Occipital lobe (tissue), 2 donors: ENCODE data around the gene ATXN1. TPM values are rescaled to one million over a fixed set of nuclear protein-coding genes. Genes with fewer than 3 reads are reported as not detected.
"Not testable (repeated sequence)": the region's sequence is repeated elsewhere in the genome, so short reads cannot be mapped to it uniquely, and the experiment has no call there.

Experiments
- DNase-seq: peaks from one replicate; lab custom pipeline; 2025; lab: John Stamatoyannopoulos, UW
- total RNA-seq: library from RNA; depleted of rRNA; stranded (reverse); fragments of >200 nt; gene quantifications from one replicate; pipeline ENCODE4 v1.2.3, GENCODE V29; 2014

Gene ATXN1
- total RNA-seq, 1 donor from 2014 or later, result 102 TPM

- DNase-seq, result not testable (repeated sequence)
Observed at GRCh38 chr6:16540383-16540782, 220.9 kb downstream of the ATXN1 start.

GRCh38 chr6:16539086-16539931, 222.0 kb downstream of the ATXN1 start:
- DNase-seq, result no peak

DNA sequence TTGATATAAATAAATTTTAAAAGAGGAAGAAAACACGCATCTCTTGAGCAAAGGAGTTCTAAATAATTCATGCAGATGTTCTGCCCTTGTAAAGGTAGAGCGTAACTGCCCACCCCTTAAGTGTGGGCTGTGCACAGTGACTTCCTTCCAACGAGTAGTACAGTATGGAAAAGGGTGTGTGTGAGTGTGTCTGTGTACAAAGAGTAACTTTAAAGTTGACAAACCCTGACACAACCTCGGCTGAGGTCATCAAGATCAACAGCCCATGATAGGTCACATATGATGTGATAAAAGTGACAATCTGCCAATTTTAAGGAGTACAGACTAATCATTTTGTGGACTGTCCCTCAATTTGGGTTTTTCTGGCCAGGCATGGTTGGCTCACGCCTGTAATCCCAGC, 225.7 kb downstream of the ATXN1 start:
- DNase-seq, result no peak

GRCh38 chr6:16533721-16534136, 227.5 kb downstream of the ATXN1 start:
- no peak for DNase-seq

- no peak for DNase-seq
Observed at GRCh38 chr6:16533210-16533609, 228.1 kb downstream of the ATXN1 start.

GRCh38 chr6:16527691-16528090, 233.6 kb downstream of the ATXN1 start:
- DNase-seq, result no peak

GRCh38 chr6:16524380-16524707, 236.9 kb downstream of the ATXN1 start:
- no peak for DNase-seq

DNA sequence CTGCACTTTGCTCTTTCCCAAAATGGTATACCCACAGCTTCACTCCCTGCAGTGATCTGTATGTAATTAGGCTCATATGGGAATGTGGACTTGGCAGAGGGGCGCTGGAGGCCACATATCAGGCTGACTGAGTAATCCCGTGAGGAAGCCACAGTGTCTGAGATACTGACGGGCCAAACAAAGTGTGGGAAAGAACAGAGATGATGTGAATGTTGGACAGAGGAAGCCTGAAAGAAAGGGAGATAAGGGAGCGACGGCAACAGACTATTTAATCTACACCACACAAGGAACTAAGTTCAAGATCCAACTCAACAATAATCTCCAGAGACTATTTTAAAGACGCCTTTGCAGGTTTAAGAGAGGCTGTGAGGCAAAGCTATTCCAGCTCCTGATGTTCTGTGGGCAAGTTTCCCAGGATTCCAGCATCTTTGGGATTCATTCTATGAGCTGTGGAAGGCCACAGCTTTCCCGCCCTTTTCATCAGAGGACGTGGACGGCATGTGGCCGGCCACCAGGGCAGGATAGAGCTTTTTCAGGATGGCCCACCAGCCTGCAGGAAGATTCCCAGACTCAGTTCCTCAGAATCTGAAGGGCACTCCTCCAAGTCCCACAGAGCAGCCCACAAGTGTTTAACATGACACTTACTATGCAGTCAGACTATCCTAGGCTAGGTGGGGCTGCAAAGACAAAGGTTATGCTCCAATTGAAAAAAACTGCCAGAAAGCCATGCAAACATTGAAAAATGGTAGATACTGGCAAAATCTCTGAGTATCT, 237.5 kb downstream of the ATXN1 start:
- DNase-seq, result no peak

- no peak for DNase-seq
Observed at GRCh38 chr6:16522937-16523336, 238.3 kb downstream of the ATXN1 start.

DNA sequence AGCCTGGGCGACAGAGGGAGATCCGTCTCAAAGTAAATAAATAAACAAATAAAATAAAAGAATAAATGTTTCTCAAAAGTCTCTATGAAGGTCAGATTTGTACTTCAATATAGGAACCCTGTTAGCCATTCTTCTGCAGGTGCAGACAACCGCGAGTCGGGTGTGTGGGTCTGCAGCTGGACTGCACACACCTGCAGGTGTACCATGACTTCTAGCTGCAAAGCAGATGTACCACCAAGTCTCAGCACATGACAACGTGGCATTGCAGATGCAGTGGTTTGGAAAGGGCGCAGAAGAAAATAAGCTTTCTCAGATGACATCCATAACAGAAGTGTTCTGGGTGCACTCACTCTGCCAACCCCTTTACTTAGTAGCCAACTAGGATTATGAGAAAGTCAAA, 239.7 kb downstream of the ATXN1 start:
- DNase-seq, result no peak

DNA sequence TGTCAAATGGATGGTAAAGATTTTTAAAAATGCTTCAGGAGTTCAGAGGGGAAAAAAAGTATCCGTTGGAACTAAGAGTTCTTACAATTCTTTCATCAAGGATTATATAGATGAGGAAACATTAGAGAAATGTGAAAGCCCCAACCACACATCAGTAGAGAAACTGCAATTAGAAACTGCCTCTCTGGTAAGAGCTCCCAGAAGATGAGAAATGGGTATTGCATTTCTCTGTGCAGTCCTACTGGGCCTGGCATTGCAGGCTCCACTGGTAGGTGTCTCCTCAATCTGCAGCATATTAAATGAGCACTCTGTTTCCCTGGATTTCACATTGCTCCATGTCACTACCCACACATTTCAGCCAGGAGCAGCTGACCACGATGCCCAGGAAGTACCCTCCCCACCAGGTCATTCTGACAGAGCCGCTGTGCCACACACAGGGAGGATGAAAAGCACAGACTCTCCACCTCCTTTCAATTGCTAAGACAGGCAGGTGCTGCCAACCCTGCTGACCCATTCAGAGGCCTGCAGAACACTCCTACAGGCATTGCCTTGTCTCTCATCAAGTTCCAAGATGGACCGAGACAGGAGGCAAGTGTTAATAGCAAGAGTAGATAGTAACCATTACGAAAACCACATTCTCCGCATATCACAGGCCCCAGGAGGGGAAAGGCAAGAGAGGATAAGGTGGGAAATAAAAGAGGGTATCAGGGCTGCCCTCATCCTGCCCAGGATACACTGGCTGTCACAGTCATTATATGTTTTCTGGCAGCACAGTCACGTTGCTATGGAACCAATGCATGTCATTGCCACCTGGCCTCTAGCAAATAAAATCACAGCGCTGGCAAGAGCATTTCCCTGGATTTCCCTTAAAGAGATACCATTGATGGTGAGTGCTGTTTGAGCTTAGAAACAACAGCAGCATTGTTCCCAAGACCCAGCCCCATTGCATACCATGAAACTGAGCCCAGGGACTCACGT, 241.7 kb downstream of the ATXN1 start:
- DNase-seq, result no peak

DNA sequence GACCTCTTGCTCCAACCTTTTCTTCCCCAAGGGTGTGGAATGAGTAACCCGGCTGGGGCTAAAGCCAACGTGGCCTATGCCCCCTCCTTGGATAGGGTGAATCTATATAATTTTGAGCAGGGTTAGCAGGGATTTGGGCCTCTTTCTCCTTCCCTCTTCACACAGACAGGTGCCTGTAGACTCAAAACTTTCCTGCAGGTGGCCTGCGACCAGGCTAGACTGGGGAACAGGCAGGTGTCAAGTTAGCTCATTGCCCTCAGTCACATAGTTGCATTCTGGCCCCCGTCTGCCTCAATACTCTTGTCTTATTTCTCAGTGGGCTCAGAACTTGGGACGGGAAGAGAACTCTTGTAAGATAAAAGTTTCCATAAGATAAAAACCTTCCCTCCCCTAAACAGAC, 243.0 kb downstream of the ATXN1 start:
- no peak for DNase-seq

DNA sequence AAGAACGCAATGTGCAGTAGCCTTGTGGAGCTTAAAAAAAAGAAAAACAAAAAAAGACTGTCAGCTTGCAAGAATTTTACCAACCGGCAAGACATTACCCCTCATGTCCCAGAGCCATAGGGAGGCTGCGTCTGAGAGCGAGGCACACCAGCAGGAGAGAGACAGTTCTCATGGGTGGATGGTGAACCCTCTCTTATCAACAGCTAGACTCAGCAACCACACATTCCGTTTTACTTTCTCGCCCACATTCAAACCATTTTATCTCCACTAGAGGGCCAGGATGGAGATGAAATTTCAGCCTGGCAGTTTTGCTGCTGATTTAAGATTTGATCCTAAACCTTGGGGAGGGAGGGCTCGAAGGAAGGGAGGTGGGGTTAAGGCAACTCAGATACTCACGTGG, 247.0 kb downstream of the ATXN1 start:
- DNase-seq, result peak; percentile 36

DNA sequence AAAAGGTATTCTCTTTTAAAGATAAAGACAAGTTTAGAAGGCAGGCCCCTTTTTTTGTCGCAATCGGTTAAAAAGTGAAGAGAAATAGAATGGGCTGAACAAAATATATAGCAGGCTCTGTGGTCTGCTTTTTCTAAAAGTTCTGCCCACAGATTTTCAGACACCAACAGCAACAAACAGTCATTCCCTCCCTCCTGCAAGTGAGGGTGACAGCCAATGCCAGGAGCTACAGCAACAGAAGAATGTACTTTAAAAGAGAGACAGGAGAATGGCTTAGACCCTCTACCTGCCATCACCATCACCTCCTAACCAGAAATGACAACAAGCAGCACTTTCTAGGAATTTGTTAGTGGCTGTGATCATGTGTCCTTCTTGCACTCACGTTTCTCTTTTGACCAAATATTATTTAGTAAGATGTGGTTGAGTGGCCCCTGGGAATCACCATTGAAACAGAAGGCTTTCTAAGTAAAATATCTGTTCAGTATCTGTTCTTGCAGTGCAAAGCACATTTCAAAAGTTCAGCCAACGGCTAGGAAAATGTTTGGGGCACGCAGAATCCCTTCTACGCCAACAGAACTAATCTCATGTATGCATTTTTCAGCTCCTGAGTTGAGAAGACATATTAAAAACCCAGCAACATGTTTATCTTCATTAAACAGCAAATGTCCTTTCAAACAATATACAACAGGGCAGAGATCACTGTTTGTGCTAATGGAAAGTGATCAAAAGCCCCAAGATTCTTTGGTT, 248.5 kb downstream of the ATXN1 start:
- no peak for DNase-seq

- DNase-seq, result no peak
Observed at GRCh38 chr6:16511723-16512489, 249.4 kb downstream of the ATXN1 start.

DNA sequence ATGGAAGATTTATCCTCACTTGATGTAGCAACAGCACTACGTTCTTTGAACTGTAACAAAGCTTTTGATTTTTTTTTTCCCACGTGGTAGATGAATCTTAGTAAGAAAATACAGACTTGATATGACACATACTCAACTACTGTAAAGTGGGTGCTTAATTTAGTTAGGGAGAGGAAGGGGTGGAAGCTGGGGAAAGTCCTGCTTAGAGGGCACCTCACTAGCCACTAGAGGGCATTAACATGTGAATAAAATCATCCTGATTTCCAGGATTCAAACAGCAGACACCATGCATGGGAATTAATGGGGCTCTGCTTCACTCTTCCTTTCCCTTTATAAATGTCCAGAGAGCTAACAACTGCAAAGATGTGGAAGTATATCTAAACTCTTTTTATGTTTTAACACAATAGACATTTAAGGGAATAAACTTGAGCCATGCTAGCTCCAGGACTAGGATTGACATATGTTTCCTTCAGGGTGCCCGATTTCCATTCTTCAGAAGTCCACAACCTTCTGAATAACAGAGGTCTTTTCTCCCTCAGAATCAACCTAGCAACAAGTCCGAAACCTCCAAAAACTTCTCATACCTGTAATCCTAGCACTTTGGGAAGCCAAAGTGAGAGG, 250.1 kb downstream of the ATXN1 start:
- no peak for DNase-seq

- no peak for DNase-seq
Observed at GRCh38 chr6:16510245-16510644, 251.0 kb downstream of the ATXN1 start.

DNA sequence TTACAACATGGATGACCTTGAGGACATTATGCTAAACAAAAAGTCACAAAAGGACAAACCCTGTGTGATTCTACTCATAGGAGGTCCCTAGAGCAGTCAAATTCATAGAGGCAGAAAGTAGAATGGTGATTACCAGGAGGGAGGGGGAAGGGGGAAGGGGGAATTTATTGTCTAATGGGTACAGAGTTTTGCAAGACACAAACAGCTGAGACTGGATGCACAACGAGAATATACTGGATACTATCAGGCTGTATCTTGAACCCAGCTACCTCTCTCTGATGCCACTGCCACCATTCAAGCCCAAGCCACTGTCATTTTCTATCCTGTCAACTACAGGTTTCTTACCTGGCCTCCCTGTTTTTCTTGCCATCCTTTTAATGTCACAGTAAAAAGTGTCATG, 252.3 kb downstream of the ATXN1 start:
- no peak for DNase-seq

GRCh38 chr6:16505711-16506357, 255.4 kb downstream of the ATXN1 start:
- no peak for DNase-seq
